Osteoblast (primary cell): ENCODE measurements around the gene PFKP. TPM values are rescaled to one million over a fixed set of nuclear protein-coding genes. Genes with fewer than 3 reads are reported as not detected.

ENCODE experiments used
- DNase-seq: peaks from one replicate; pipeline ENCODE4 v3.0.0; 2011; ENCODE audit warnings: low spot score, mixed read lengths; ENCODE audit not compliant: insufficient read length; ENCODE audit errors: missing footprints
- H2AFZ ChIP-seq: 2 replicates; pipeline ENCODE4 v1.6.0; 2011; ENCODE audit warnings: mild to moderate bottlenecking, low read length
- H3K27ac ChIP-seq: 2 replicates; pipeline ENCODE4 v1.5.1; 2011; ENCODE audit warnings: mild to moderate bottlenecking, low read depth, low read length, moderate library complexity
- H3K27me3 ChIP-seq: 2 replicates; pipeline ENCODE4 v1.6.0; 2012; ENCODE audit warnings: mild to moderate bottlenecking, control low read depth, inconsistent platforms, low read length, moderate library complexity; ENCODE audit not compliant: insufficient read depth
- H3K36me3 ChIP-seq: 2 replicates; pipeline ENCODE4 v1.5.1; 2011; ENCODE audit warnings: mild to moderate bottlenecking, low read length, control low read depth, moderate library complexity; ENCODE audit not compliant: insufficient read depth
- H3K4me1 ChIP-seq: 2 replicates; pipeline ENCODE4 v1.5.1; 2011; ENCODE audit warnings: mild to moderate bottlenecking, low read length, control low read depth, moderate library complexity; ENCODE audit not compliant: insufficient read depth
- H3K4me2 ChIP-seq: 2 replicates; pipeline ENCODE4 v1.6.0; 2011; ENCODE audit warnings: mild to moderate bottlenecking, low read length; ENCODE audit not compliant: insufficient read depth
- H3K4me3 ChIP-seq: fragments of 200-600 bp; sonication (generic); 3 replicates; pipeline ENCODE4 v1.5.1; 2012; ENCODE audit warnings: mild to moderate bottlenecking, low read length, inconsistent platforms; ENCODE audit not compliant: insufficient read depth
- H3K79me2 ChIP-seq: 2 replicates; pipeline ENCODE4 v1.6.0; 2012; ENCODE audit warnings: mild to moderate bottlenecking, low read length, control low read depth, inconsistent platforms; ENCODE audit not compliant: insufficient read depth
- H3K9me3 ChIP-seq: 2 replicates; pipeline ENCODE4 v1.5.1; 2011; ENCODE audit warnings: low read depth, low read length, control low read depth
- H4K20me1 ChIP-seq: 2 replicates; pipeline ENCODE4 v1.6.0; 2012; ENCODE audit warnings: mild to moderate bottlenecking, low read length, control low read depth; ENCODE audit not compliant: insufficient read depth
- CTCF ChIP-seq: IDR thresholded peaks from 2 replicates; pipeline ENCODE4 v1.5.1; 2011; ENCODE audit warnings: mild to moderate bottlenecking, low read depth, low read length, moderate library complexity; ENCODE audit errors: extremely low read depth
- total RNA-seq: library from RNA; depleted of rRNA; stranded (reverse); fragments of >200 nt; gene quantifications from 2 replicates; pipeline ENCODE4 v1.2.3, GENCODE V29; 2012

The PFKP gene
- total RNA-seq, 1 donor, result 80.0 TPM

DNA sequence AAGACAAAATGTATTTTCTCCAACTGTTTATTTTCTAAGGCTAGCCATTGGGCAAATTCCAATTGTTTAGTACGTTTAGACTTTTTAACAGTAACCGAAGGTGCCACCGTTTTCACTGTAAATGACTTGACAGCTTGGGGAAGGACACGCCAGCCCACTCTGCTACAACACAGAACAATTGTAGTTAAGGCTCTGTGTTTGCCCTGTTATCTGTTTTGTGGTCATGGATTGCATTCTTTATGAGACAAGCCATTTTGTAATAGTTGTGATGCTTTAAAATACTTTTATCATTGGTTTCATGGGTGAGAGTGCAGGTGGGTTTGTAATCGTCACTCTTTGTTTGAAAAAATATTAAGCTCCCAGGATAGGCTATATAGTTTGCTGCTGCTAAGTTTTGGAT is 111.8 kb downstream of the PFKP start:
- H3K9me3 ChIP-seq, result no peaks in the 10 kb centered on the region
- TF ChIP-seq CTCF, result no peak
- no peak for DNase-seq
- H3K4me2 ChIP-seq, result no peak overlapping the region
- H3K4me3 ChIP-seq, result no peak overlapping the region
- H3K27me3 ChIP-seq, result peaks cover 47% of the 10 kb centered on the region
- H3K4me1 ChIP-seq, result no peaks in the 10 kb centered on the region
- H3K79me2 ChIP-seq, result no peaks in the 10 kb centered on the region
- no peaks in the 10 kb centered on the region for H3K36me3 ChIP-seq
- H3K27ac ChIP-seq, result no peak overlapping the region
- H2AFZ ChIP-seq, result no peak overlapping the region
- no peaks in the 10 kb centered on the region for H4K20me1 ChIP-seq

DNA sequence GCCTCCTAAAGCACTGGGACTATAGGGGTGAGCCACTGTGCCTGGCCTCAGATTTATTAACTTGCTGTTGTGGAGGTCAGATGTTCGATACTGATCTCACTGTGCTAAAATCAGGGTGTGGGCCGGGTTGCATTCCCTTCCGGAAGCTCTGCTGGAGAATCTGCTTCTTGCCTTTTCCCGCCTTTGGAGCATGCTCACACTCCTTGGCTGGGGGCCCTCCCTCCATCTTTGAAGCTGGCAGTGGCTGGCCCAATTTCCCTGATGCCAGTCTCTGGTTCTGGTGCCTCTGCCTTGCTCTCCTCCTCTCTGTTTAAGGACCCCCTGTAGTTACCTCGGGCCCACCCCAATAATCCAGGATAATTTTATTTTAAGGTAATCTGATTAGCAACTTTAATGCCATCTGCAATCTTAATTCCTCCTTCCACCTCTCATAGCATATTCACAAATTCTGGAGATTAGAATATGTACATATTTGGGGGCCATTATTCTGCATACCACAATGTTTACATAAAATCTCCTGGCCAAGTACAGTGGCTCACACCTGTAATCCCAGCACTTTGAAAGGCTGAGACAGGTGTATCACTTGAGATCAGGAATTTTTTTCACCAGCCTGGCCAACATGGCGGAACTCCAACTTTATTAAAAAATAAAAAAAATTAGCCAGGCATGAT is 113.1 kb downstream of the PFKP start:
- no peak for DNase-seq
- TF ChIP-seq CTCF, result no peak
- Histone ChIP-seq H4K20me1 (no peaks in the 10 kb centered on the region), H3K4me3 (no peak overlapping the region), H3K4me2 (no peak overlapping the region), H3K9me3 (no peaks in the 10 kb centered on the region), H3K79me2 (no peaks in the 10 kb centered on the region), H3K36me3 (no peaks in the 10 kb centered on the region), H3K27me3 (peaks cover 49% of the 10 kb centered on the region), H3K27ac (no peak overlapping the region), H3K4me1 (no peaks in the 10 kb centered on the region), H2AFZ (no peak overlapping the region)

GRCh38 chr10:3185386-3185785 is 118.0 kb downstream of the PFKP start:
- H3K27me3 ChIP-seq, result peaks cover 29% of the 10 kb centered on the region
- no peaks in the 10 kb centered on the region for H4K20me1 ChIP-seq
- no peak overlapping the region for H3K4me2 ChIP-seq
- TF ChIP-seq CTCF, result no peak
- no peaks in the 10 kb centered on the region for H3K79me2 ChIP-seq
- no peaks in the 10 kb centered on the region for H3K4me1 ChIP-seq
- no peaks in the 10 kb centered on the region for H3K9me3 ChIP-seq
- H3K27ac ChIP-seq, result no peak overlapping the region
- H2AFZ ChIP-seq, result no peak overlapping the region
- no peaks in the 10 kb centered on the region for H3K36me3 ChIP-seq
- DNase-seq, result no peak
- H3K4me3 ChIP-seq, result no peak overlapping the region

- TF ChIP-seq CTCF, result no peak
- no peaks in the 10 kb centered on the region for H3K79me2 ChIP-seq
Measured at GRCh38 chr10:3186368-3186767, 119.0 kb downstream of the PFKP start.

More at GRCh38 chr10:3186368-3186767, 119.0 kb downstream of the PFKP start:
- no peak for DNase-seq
- no peak overlapping the region for H3K27ac ChIP-seq
- no peak overlapping the region for H3K4me2 ChIP-seq
- no peaks in the 10 kb centered on the region for H4K20me1 ChIP-seq
- no peaks in the 10 kb centered on the region for H3K9me3 ChIP-seq
- peaks cover 27% of the 10 kb centered on the region for H3K27me3 ChIP-seq
- no peak overlapping the region for H2AFZ ChIP-seq
- no peaks in the 10 kb centered on the region for H3K36me3 ChIP-seq
- no peaks in the 10 kb centered on the region for H3K4me1 ChIP-seq
- no peak overlapping the region for H3K4me3 ChIP-seq

Other genes with a start within 250 kb of the PFKP start
- 89.8 and 92.8 TPM in 2 replicates for gene PITRM1, start 105.2 kb downstream of the PFKP start, total RNA-seq